Measurements from ENCODE around the gene PLA2G4B.
A peak's percentile ranks its signal among the peaks of the same experiment; 100 is the strongest.

Gene PLA2G4B

DNA sequence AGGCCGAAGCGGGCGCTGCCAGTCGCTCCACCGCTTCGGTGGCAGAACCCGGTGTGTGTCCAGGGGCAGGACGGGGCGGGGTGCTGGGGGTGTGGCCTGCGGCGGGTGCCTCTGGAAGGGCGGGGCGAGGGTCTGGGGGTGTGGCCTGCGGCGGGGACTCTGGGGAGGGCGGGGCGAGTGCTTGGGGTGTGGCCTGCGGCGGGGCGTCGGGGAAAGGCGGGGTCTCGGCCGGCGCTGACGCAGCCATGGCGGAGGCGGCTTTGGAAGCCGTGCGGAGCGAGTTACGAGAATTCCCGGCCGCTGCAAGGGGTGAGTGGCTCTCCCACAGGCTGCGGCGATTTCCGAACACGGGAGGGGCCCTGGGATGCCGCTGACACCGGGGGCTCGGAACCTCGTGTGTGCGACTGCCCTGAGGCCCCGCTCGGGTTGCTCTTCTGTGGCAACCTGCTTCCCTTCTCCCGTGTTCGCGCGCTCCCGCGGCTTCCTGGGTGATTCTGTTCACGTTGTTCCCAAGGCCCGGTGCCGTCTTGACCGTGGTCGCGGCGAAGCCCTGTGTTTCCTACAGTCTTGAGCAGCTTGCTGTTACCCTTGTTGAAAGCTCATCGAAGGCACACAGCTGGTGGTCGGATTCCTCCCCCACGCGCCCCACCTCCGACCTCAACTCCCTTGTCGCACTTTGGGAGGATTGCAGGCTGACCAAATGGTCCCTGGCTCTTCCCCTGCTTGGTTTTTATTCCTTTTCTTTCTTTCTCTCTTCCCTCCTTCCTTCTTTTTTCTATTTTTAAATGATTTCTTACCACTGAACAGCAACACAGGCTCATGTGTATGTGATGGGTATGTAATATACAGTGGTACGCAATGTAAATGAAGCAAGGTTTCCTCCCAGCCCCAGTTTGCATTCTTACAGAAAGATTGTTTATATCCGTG, 10.5 kb upstream of the PLA2G4B start, which contains the start of gene JMJD7:
TSS of gene JMJD7 (plus strand) at position 213 of the 927 bp plus-strand sequence. CDS start at position 246, 33 bp downstream.
- peak; percentile 95 for DNase-seq

DNA sequence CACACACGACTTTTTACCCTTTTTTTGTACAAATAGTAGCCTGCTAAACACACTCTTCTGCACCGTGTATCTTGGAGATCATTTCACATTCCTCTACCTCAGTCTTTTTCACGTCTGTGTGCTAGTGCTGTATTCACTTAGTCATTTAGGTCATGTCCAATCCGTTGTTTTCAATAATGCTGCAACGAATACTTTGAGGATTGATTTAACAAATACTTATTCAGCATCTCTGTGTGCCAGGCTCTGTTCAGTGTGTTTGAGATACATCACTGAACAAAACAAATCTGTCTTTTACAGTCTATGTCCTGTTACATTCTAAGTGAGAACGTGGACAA, 9.9 kb upstream of the PLA2G4B start:
- no peak for DNase-seq

DNA sequence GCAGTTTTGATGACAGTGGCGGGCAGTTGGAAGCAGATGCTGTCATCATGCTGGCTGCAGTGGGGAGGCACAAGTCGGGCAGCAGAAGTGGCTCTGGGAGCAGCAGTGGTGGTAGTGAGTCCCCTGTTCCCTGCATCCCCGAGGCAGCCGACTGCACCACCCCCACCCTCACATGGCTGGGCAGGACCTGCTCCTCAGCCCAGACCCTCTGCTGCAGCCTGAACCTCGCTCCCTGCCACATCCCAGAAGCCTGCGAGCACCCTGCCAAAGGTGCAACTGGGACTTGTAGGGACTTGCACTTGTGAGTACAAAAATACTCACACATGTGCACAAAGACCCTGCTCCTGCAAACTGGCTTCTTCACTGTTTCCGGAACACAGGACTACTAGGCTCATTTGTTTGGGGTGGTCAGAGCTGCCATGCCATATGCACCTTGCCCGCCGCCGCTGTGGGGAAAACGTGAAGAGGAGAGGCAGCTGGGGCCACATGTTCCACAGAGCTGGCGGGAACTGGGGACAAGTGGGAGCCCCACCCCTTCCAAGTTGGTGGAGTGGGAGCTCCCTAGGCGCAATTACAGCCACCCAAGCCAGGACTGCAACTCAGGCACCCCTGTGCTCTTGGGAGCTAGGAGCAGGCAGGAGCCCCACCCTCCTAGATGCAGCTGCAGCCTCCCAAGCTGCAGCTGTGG, 8.5 kb upstream of the PLA2G4B start:
- no peak for DNase-seq

DNA sequence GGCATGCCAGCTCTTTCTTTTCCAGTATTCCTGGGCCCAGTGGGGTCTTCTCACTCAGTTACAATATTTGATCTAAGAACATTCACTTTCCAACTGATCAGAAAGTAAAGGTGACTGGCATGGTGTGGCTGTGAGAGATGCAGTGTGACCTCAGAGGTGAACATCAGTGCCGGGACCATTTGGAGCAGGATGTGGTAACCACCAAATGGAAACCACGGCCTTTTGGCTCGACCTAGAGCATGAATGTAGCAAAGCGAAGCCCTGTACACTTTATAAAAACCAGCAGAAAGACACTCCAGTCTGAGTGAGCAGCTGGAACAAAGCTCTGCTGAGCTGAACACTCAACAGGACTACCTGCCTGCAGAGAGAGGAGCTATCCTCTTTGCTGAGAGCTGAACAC, 7.4 kb upstream of the PLA2G4B start:
- DNase-seq = peak; percentile 83

DNA sequence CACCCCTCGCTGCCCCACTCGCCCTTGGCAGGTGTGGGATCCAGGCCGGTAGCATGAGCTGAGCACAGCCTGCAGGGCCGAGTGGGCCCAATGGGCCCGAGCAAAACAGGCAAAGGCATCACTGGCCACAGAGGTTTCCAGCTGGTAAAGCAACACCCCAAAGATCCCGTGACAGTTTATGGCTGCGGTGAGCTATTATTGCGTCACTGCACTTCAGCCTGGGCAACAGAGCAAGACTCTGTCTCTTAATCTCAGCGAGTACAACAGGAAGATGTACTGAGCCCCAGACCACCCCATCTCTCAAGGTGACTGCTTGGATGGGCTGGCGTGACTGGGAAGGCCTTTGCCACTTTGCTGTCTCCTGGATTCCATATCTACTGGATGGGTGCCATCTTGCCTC, 6.4 kb upstream of the PLA2G4B start:
- no peak for DNase-seq

DNA sequence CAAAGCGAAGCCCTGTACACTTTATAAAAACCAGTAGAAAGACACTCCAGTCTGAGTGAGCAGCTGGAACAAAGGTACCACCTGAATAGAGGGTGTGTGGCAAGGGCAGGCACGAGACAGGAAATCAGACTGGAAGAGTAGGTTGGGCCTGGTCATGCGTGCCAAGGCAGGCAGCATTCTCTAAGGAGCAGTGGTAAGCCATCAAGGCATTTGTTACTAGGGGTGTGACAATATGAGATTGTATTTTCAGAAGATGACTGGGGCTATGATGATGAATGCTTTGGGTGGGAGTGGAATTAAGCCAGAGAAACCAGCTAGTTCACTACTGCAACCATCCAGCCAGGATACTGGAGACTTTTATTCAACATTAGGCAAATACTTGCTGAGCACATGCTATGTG, 5.8 kb upstream of the PLA2G4B start:
- peak; percentile 17 for DNase-seq

DNA sequence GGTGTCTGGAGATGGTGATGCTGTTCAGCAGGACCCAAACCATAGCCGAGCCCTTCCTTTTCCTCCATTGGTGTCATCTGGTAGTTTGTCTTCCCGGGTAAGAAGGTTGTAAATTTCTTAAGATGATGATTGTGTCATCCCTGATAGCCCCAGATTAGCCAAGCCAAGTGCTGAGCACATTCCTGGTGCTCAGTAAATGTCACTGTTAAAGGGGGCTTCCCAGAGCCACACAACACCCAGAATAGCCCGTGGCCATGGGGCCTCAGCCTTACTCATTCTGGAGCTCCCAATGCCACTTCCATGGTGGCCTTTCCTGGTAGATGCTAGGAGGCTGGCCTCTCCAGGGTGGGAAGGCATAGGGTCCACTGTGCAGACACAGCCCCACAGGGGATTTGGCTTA, 4.6 kb upstream of the PLA2G4B start:
- no peak for DNase-seq

DNA sequence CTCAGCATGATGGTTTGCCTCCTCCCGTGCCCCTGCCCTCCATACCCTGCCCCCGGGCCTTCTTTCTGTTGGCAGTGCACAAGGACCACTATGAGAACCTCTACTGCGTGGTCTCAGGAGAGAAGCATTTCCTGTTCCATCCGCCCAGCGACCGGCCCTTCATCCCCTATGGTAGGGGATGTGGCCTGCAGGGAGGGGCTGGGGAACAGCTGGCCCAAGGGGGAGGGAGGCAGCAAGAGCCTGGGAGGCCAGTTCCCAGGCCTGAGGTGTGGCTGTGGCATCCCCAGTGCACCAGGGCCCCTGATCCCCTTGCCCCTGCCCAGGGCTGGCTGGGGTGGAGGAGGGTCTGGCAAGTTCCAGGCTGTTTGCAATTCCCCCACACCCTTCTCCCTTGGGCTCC, 2.6 kb upstream of the PLA2G4B start:
- DNase-seq = no peak

DNA sequence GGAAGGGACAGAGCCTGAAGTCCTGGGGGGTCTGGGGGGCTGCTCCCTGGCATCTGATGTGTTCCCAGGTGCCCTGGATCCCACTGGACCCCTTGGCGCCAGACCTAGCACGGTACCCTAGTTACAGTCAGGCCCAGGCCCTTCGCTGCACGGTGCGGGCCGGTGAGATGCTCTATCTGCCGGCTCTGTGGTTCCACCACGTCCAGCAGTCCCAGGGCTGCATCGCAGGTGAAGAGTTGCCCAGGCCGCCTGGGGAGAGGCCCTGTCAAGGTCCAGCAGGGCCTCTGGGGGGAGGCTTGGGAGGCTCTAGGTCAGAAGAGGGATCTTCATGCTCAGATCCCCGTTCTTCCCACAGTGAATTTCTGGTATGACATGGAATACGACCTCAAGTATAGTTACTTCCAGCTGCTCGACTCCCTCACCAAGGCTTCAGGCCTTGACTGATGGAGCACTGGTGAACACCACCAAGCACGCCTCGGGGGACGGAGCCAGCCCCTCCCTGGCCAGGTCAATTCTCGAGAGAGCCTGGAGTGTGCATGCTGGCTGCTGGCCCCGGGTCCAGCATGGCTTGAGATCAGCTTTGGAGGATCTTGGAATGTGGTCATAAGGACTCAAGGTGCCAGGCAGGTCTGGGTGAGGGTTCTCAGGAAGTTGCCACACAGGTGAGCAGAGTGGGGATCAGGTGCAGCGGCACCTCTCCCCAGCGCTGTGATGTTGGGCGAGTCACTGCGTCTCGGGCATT, 1.8 kb upstream of the PLA2G4B start:
- no peak for DNase-seq

DNA sequence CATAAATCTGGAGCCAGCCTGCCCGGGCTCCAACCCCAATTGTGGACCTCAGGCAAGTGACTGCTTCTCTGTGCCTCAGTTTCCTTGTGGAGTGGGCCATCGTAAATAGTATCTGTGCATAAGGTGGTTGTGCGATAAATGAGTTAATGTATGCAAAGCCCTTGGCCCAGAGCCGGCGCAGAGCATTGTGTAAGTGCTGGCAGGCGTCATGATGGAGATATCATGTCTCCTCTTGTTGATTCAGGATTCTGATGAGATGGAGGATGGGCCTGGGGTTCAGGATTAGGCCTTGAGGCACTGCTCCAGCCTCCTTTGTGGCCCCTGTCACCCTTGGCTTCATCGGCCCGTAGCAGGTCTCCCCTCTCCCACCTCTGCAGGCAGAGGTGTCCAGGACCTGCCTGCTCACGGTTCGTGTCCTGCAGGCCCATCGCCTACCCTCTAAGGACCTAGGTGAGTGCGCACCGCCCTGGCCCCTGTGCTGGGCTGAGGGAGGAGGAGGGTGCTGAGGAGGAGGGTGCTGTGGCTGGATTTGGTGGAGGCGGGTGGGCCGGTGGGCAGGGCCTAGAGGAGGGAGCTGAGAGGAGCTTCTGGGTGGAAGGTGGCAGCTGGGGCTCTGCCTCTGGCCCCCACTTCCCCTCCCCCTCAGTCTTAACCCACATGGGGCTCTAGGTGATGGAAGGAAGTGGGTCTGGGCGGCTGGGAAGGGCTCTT, 1.3 kb downstream of the PLA2G4B start:
- no peak for DNase-seq

DNA sequence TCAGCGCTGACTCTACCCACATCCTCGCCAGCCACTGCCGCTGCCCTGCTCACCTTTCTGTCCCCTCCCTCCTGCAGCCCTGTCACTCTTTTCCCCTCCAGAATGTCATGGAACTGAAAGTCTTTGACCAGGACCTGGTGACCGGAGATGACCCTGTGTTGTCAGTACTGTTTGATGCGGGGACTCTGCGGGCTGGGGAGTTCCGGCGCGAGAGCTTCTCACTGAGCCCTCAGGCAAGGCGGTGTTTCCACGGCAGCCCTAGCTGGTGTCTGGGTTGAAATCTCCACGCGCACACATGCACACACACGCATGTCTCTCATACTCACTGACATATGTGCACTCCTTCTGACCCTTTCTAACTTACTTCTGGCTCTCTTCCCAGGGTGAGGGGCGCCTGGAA, 2.0 kb downstream of the PLA2G4B start:
- no peak for DNase-seq

DNA sequence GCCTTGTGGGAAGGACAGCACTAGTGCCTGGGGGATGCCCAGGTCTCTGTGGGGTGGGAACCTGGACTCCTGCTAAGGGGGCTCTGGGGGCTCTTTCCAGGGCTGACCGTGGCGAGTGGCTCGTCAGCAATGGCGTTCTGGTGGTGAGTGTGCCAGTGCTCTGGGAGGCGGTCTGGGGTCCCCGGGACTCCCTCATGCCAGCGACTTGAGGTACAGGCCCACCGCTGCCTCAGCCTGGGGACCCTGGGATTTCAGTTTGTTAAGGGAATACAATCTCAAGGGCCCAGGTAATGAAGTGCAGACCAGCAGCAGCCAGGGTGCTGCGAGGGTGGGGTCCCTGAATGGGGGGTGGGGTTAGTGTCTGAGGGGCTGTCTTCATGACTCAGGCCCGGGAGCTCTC, 2.5 kb downstream of the PLA2G4B start:
- DNase-seq = no peak

DNA sequence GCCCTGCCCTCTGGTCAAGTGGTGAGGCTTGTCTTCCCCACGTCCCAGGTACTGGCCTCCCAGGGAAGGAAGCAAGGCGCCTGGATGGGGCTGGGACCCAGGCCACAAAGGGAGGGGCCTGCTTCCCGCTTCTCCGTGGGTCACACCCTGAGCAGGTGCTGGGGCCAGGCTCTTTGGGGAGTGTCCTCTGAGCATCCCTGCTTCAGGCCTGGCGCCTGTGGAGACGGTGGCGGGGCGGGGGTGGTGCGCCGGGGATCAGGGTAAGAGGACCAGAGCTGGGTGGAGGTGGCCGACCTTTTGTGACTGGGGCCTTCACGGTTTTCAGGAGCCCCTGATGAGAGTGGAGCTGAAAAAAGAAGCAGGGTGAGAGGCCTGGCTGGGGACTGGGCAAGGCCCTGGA, 3.6 kb downstream of the PLA2G4B start:
- DNase-seq = no peak

DNA sequence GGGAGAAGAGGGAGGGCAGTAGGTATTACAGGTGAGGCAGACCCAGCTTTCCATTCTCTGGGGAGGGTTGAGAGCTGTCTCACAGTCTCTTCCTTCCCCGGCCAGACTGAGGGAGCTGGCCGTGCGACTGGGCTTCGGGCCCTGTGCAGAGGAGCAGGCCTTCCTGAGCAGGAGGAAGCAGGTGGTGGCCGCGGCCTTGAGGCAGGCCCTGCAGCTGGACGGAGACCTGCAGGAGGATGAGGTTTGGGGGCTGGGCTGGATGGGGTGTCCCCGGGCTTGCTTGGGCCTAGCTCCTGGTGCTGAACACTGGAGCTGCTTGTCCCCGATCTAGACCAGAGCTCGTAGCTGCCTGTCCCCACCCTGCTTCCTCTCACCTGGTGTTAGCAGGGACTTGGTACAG, 4.9 kb downstream of the PLA2G4B start:
- no peak for DNase-seq

DNA sequence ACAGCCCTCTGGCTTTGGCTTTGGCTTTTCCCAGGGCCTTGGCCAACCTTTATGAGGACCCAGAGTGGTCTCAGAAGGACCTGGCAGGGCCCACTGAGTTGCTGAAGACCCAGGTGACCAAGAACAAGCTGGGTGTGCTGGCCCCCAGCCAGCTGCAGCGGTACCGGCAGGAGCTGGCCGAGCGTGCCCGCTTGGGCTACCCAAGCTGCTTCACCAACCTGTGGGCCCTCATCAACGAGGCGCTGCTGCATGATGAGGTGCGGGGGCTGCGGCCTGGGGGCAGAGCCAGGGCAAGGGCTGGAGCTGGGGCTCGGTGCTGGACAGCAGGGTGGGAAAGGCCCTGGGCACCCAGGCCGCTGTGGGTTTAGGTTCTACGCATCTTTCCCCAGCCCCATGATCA, 6.2 kb downstream of the PLA2G4B start:
- no peak for DNase-seq

DNA sequence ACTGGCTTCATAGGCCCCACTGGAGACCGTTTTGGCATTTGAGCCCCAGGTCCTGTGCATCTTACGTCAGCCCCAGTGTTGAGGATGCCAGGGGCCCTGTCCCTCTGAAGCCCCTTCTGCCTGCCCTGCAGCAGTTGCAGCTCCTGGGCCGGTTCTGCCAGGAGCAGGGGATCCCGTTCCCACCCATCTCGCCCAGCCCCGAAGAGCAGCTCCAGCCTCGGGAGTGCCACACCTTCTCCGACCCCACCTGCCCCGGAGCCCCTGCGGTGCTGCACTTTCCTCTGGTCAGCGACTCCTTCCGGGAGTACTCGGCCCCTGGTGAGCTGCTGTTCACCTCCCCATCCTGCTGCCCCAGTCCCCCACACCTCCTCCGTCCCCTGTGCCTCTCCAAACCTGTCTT, 8.6 kb downstream of the PLA2G4B start:
- no peak for DNase-seq

DNA sequence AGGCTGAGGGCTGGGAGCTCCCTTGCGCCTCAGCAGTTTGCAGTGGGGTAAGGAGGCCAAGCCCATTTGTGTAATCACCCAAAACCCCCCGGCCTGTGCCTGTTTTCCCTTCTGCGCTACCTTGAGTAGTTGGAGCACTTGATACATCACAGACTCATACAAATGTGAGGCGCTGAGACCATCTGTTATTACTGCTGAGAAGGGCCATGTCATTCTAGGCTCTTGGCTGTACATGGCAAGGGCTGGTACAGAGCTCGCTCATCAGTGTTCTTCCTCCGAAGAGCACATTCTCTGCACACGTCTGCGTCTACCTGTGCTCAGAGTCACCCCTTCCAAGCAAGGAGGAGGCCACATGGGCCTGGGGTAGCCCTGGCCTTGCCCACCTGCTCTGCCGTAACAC, 9.3 kb downstream of the PLA2G4B start:
- no peak for DNase-seq

DNA sequence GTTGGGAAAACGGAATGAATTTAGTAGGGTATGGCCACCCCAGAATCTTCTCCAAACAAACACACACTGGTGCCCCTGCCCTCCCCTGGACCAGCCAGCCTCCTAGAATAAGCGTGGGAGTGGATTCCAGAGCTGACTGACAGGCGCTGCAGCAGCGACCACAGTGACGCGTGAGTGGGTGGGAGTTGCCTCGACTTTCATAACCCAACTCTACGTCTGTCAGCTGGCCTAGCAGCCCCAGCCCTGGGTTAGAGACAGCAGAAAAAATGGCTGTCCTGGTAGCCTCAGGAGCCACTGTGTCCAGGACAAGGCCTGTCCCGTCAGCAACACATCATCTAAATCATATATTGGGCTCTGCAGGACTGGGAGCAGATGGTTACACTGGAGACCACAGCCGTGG, 10.0 kb downstream of the PLA2G4B start:
- peak; percentile 9 for DNase-seq

DNA sequence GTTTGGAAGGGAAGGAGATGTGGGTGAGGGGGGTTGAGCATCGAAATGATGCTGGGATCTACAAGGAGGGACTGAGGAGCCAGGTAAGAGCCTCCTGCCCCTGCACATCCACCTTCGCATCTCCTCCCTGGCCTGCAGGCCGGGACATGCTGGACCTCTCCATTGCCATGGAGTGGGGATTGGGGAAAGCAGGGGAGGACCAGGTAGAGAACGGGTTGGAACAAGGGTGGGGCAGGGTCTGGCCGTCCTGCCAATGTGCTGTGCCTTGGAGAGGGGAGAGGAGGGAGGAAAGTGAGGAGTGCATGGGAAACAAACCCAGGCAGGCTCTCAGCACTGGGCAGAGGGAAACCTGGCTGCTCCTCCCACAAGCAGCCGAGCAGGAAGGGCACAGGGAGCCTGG, 10.6 kb downstream of the PLA2G4B start:
- DNase-seq = no peak

DNA sequence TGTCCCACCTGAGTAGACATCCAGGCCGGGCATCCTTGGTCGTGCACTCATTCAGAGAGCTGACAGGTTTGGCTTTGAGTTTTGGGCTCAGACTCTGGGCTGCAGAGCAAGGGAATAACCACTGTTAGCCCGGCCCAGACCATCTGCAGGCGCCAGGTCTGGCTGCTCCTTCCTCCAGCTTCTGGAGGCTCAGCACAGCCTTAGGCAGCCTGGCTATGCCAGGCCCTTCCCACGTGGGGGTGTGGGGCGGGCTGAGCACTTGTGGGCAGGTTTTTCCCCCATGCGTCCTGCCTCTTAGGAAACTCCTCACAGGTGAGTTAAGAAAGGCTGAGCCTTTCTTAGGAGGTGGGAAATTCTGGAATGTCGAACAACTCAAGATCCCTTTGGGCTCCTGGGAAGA, 11.2 kb downstream of the PLA2G4B start:
- DNase-seq = no peak

DNA sequence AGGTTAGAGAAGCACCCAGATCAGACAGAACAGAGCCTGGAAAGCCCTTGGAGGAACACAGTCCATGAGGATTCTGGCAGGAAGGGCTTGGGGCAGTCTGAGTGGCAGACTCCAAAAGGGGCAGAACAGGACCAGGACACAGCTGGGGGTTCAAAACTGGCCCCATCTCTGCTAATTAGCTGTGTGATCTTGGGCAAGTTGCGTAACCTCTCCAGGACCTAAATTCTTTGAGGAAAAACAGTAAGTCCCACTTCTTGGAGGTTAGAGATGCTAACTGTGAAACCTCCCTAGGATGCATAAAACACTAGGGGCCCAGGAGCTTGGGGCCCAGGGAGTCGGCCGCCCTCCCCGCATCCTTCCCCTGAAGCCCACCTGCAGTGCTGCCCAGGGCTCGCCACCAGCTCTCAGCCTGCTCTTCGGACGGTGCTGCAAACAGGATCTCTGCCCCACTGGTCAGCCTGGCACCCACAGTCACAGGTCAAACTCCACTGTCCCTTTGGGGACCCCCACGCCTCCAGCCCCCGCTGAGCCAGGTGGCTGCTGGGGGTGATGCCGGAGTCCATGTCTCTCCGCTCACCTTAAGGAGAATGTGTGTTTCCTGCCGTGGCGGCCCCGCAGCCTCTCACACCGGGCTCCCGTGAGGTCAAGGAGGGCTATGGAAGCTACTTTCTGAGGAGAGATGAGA, 12.0 kb downstream of the PLA2G4B start:
- DNase-seq = no peak

DNA sequence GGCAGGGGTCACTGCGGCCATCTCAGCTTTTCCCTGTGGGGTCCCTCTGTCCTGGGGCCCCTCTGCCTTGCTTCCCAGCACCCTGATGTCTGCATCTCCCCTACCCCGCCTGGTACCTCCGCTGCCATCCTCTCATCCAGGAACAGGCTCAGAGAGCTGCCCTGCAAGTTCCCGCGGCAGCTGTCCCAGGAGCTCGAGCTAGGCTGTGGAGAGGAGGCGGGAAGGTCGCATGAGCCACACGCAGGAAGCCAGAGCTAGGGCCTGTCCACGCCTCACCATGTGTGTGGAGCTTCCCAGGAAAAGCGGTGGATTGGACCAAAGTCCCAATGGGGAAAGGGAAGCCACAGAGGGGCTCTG, 12.5 kb downstream of the PLA2G4B start:
- DNase-seq = no peak
